ENCODE measurements around the gene FRMD5.

- TF ChIP-seq, protein P1, sequence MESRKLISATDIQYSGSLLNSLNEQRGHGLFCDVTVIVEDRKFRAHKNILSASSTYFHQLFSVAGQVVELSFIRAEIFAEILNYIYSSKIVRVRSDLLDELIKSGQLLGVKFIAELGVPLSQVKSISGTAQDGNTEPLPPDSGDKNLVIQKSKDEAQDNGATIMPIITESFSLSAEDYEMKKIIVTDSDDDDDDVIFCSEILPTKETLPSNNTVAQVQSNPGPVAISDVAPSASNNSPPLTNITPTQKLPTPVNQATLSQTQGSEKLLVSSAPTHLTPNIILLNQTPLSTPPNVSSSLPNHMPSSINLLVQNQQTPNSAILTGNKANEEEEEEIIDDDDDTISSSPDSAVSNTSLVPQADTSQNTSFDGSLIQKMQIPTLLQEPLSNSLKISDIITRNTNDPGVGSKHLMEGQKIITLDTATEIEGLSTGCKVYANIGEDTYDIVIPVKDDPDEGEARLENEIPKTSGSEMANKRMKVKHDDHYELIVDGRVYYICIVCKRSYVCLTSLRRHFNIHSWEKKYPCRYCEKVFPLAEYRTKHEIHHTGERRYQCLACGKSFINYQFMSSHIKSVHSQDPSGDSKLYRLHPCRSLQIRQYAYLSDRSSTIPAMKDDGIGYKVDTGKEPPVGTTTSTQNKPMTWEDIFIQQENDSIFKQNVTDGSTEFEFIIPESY (IDR thresholded peaks at IDR 0.05; ENCODE audit: extremely low read depth, insufficient replicate concordance, low read length): no peak
- TF ChIP-seq ELF1 (IDR thresholded peaks at IDR 0.05; ENCODE audit: borderline replicate concordance, low read depth) (no peak), CTCF (IDR thresholded peaks at IDR 0.05 in 2 of 3, conservative IDR thresholded peaks at IDR 0.05 in 1 of 3; ENCODE audit: borderline replicate concordance in 1 of 3, insufficient read depth in 1 of 3, low read depth in 2 of 3, low read length in 2 of 3) (no peak), ZNF274 (IDR thresholded peaks at IDR 0.05; ENCODE audit: low read depth, low read length) (no peak), POLR2AphosphoS5 (IDR thresholded peaks at IDR 0.05; ENCODE audit: low read depth, low read length) (no peak), MAX (IDR thresholded peaks at IDR 0.05) (no peak), EZH2 (IDR thresholded peaks at IDR 0.05) (no peak), CEBPB (IDR thresholded peaks at IDR 0.05; ENCODE audit: low read depth) (no peak), EZH2phosphoT487 (IDR thresholded peaks at IDR 0.05; ENCODE audit: borderline replicate concordance) (no peak), ATF3 (IDR thresholded peaks at IDR 0.05) (no peak), FOSL1 (IDR thresholded peaks at IDR 0.05; ENCODE audit: low read depth) (no peak), POLR2A (IDR thresholded peaks at IDR 0.05; ENCODE audit: borderline replicate concordance, extremely low read depth, insufficient read depth, insufficient read length) (no peak), SIN3A (IDR thresholded peaks at IDR 0.05; ENCODE audit: low read depth) (no peak)
- TF ChIP-seq, protein P2, sequence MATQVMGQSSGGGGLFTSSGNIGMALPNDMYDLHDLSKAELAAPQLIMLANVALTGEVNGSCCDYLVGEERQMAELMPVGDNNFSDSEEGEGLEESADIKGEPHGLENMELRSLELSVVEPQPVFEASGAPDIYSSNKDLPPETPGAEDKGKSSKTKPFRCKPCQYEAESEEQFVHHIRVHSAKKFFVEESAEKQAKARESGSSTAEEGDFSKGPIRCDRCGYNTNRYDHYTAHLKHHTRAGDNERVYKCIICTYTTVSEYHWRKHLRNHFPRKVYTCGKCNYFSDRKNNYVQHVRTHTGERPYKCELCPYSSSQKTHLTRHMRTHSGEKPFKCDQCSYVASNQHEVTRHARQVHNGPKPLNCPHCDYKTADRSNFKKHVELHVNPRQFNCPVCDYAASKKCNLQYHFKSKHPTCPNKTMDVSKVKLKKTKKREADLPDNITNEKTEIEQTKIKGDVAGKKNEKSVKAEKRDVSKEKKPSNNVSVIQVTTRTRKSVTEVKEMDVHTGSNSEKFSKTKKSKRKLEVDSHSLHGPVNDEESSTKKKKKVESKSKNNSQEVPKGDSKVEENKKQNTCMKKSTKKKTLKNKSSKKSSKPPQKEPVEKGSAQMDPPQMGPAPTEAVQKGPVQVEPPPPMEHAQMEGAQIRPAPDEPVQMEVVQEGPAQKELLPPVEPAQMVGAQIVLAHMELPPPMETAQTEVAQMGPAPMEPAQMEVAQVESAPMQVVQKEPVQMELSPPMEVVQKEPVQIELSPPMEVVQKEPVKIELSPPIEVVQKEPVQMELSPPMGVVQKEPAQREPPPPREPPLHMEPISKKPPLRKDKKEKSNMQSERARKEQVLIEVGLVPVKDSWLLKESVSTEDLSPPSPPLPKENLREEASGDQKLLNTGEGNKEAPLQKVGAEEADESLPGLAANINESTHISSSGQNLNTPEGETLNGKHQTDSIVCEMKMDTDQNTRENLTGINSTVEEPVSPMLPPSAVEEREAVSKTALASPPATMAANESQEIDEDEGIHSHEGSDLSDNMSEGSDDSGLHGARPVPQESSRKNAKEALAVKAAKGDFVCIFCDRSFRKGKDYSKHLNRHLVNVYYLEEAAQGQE (IDR thresholded peaks at IDR 0.05; ENCODE audit: low read depth): no peak
These were observed 45.8 kb downstream of the FRMD5 start for GRCh38 chr15:44149224-44149623.
